HG03565 (cell line): ENCODE measurements around the gene KIAA0040.

Experiments used
- ATAC-seq: cut with Tn5 transposase; IDR thresholded peaks from one replicate; pipeline ENCODE4 v1.9.1; 2021; ENCODE audit warnings: mild to moderate bottlenecking, moderate library complexity; ENCODE audit not compliant: unreplicated experiment

KIAA0040 gene

GRCh38 chr1:175172503-175172902, 20.1 kb downstream of the KIAA0040 start:
- no peak for ATAC-seq

GRCh38 chr1:175171036-175171913, 21.3 kb downstream of the KIAA0040 start:
- ATAC-seq, result no peak

- ATAC-seq, result no peak
These were observed 23.1 kb downstream of the KIAA0040 start for GRCh38 chr1:175169286-175170018.

GRCh38 chr1:175168782-175169181, 23.8 kb downstream of the KIAA0040 start:
- no peak for ATAC-seq

- no peak for ATAC-seq
These were observed 24.7 kb downstream of the KIAA0040 start for GRCh38 chr1:175167861-175168260.

GRCh38 chr1:175166746-175167145, 25.8 kb downstream of the KIAA0040 start:
- ATAC-seq, result no peak

GRCh38 chr1:175164751-175165150, 27.8 kb downstream of the KIAA0040 start:
- ATAC-seq, result no peak

GRCh38 chr1:175163702-175164101, 28.9 kb downstream of the KIAA0040 start:
- ATAC-seq, result no peak

GRCh38 chr1:175162955-175163354, 29.6 kb downstream of the KIAA0040 start:
- ATAC-seq, result no peak

- ATAC-seq, result no peak
These were observed 34.4 kb downstream of the KIAA0040 start for GRCh38 chr1:175158170-175158591.

GRCh38 chr1:175157200-175157599, 35.4 kb downstream of the KIAA0040 start:
- no peak for ATAC-seq

- no peak for ATAC-seq
These were observed 36.6 kb downstream of the KIAA0040 start for GRCh38 chr1:175155936-175156335.

GRCh38 chr1:175155473-175155856, 37.1 kb downstream of the KIAA0040 start:
- ATAC-seq, result no peak

GRCh38 chr1:175154629-175155472, 37.7 kb downstream of the KIAA0040 start:
- peak; percentile 37 for ATAC-seq

GRCh38 chr1:175152006-175152652, 40.4 kb downstream of the KIAA0040 start:
- ATAC-seq, result peak; percentile 43

GRCh38 chr1:175150596-175151319, 41.8 kb downstream of the KIAA0040 start:
- ATAC-seq, result no peak

- ATAC-seq, result no peak
These were observed 44.5 kb downstream of the KIAA0040 start for GRCh38 chr1:175148068-175148467.

- no peak for ATAC-seq
These were observed 45.0 kb downstream of the KIAA0040 start for GRCh38 chr1:175147569-175147968.

GRCh38 chr1:175146529-175147213, 45.9 kb downstream of the KIAA0040 start:
- ATAC-seq, result no peak
